ENCODE measurements around the gene PKM.

DNA sequence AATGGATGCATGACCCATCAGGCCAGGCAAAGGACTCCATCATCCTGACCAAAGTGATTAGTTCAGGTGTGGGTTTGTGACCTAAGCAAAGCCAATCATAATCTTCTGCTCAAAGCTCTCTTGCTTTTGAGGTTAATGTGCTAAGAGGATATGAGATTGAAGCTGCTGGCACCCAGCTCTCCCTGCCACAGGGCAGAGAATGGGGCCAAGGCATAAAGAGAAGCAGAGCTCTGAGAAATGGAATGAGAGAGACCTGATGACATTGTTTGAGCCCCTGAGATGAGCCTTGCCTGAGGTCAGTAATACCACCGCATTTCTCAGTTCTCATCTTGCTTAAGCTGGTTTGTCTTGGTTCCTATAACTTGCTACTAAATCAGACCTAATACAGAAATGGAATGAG lies 47.7 kb upstream of the PKM start:
- TF ChIP-seq, protein P1, sequence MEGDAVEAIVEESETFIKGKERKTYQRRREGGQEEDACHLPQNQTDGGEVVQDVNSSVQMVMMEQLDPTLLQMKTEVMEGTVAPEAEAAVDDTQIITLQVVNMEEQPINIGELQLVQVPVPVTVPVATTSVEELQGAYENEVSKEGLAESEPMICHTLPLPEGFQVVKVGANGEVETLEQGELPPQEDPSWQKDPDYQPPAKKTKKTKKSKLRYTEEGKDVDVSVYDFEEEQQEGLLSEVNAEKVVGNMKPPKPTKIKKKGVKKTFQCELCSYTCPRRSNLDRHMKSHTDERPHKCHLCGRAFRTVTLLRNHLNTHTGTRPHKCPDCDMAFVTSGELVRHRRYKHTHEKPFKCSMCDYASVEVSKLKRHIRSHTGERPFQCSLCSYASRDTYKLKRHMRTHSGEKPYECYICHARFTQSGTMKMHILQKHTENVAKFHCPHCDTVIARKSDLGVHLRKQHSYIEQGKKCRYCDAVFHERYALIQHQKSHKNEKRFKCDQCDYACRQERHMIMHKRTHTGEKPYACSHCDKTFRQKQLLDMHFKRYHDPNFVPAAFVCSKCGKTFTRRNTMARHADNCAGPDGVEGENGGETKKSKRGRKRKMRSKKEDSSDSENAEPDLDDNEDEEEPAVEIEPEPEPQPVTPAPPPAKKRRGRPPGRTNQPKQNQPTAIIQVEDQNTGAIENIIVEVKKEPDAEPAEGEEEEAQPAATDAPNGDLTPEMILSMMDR (IDR thresholded peaks at IDR 0.05) = no peak
- no peak for TF ChIP-seq POLR2A (IDR thresholded peaks at IDR 0.05)
